Colonic mucosa (tissue), 4 donors: ENCODE results near the gene ZDHHC3. TPM values are rescaled to one million over a fixed set of nuclear protein-coding genes. Genes with fewer than 3 reads are reported as not detected.

ENCODE experiments used
- DNase-seq: peaks from one replicate; pipeline ENCODE4 v3.0.0-alpha.2; 2020
- H3K27ac ChIP-seq: fragments of 200-600 bp; one replicate; pipeline ENCODE4 v1.8.0; 2021
- H3K27me3 ChIP-seq: fragments of 200-600 bp; one replicate; pipeline ENCODE4 v1.8.0; 2021
- H3K36me3 ChIP-seq: fragments of 200-600 bp; one replicate; pipeline ENCODE4 v1.8.0; 2021
- H3K4me1 ChIP-seq: fragments of 200-600 bp; one replicate; pipeline ENCODE4 v1.8.0; 2021; ENCODE audit warnings: mild to moderate bottlenecking
- H3K4me3 ChIP-seq: fragments of 200-600 bp; one replicate; pipeline ENCODE4 v1.8.0; 2021
- H3K9ac ChIP-seq, 2 donors: one replicate each; pipeline ENCODE4 v1.7.0; 2013; ENCODE audit warnings: control low read depth in 2 of 2, low read depth in 2 of 2, low read length in 2 of 2
- H3K9me3 ChIP-seq: fragments of 200-600 bp; one replicate; pipeline ENCODE4 v1.8.0; 2021
- intact Hi-C: fragments of 100-400 bp; cut with DNase I; formaldehyde crosslinking; loops from one replicate; pipeline ENCODE4 v1.14.1; 2022
- total RNA-seq, 2 donors: library from RNA; stranded (reverse); fragmentation: NEBNext Ultra II Directional in 1 of 2; extraction: Animal tissue kit (Norgen Biotek cat#: 25700) in 1 of 2; gene quantifications; one replicate each; pipeline ENCODE4 v1.2.1, GENCODE V29; 2021
- TF ChIP-seq, protein P1 (sequence below): fragments of 200-600 bp; IDR thresholded peaks from one replicate; pipeline ENCODE4 v1.8.0; 2022; ENCODE audit warnings: antibody characterized with exemption, mild to moderate bottlenecking
- donor health status: healthy.
- donor health status: DM: no; HTN: no; CAD: no.
- donor health status: DM: no; HTN: no; CAD: no.

The ZDHHC3 gene
- total RNA-seq, 2 donors from 2014 or later: 152 to 162 TPM

DNA sequence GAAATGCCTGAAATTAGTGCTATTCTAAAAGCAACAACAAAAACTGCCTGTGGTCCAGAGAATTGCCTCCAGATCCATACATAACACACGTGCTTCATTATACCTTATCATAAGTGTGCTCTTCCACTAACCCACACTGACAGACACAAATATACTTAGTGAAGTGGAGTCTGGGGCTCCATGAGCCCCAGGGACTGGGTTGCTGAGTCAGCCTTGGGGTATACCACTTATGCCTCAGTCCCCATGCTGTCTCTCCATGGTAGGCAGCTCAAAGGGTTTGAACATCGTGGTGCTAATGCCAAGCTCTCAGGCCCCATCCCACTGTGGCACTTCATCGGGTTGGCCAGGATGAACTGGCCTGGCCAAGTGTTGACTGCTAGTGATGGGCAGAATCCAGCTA is 10.8 kb downstream of the ZDHHC3 start:
- H3K4me1 ChIP-seq: peaks cover 23% of the 10 kb centered on the region
- no peak overlapping the region for H3K27ac ChIP-seq
- no peak for DNase-seq

DNA sequence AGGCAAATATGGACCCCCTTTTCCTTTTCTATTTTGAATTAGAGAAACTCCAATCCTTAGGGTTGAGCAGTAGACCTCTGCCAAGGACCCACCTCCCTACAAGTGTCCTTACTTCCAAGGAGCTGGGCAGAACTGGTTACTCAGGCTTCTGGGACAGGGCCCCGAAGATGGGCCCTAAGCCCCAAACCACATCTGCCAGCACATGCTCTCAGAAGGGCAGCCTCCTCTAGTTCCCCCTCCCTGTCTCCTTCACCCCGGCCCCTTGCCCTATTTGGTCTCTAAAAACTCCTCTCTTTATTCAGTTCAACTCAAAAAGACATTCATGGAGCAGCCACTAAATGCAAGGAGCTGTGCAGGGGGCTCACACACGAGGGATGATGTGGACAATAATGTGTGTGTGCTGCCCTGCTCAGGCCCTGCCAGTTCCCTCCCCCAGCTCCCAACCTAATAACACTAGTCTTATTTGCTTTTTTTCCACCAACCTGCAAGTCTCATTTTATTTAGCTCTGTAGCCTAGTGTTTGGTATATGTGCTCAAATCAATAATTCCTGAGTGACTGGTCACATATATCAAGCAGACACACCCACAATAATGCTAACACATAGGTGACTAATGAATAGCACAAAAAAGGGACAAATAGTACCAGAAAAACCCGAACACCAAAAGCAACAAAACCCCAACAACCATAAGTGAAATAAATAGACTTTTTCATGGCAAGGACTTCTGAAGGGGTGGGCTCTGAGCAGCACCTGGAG is 12.2 kb downstream of the ZDHHC3 start:
- no peak overlapping the region for H3K9ac ChIP-seq
- H3K4me1 ChIP-seq: peaks cover 14% of the 10 kb centered on the region
- no peaks in the 10 kb centered on the region for H3K27me3 ChIP-seq
- intact Hi-C loops: no loop called here
- TF ChIP-seq, protein P1, sequence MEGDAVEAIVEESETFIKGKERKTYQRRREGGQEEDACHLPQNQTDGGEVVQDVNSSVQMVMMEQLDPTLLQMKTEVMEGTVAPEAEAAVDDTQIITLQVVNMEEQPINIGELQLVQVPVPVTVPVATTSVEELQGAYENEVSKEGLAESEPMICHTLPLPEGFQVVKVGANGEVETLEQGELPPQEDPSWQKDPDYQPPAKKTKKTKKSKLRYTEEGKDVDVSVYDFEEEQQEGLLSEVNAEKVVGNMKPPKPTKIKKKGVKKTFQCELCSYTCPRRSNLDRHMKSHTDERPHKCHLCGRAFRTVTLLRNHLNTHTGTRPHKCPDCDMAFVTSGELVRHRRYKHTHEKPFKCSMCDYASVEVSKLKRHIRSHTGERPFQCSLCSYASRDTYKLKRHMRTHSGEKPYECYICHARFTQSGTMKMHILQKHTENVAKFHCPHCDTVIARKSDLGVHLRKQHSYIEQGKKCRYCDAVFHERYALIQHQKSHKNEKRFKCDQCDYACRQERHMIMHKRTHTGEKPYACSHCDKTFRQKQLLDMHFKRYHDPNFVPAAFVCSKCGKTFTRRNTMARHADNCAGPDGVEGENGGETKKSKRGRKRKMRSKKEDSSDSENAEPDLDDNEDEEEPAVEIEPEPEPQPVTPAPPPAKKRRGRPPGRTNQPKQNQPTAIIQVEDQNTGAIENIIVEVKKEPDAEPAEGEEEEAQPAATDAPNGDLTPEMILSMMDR: no peak
- H3K27ac ChIP-seq: no peak overlapping the region
- no peak for DNase-seq
- H3K4me3 ChIP-seq: no peak overlapping the region
- H3K9me3 ChIP-seq: no peaks in the 10 kb centered on the region
- no peaks in the 10 kb centered on the region for H3K36me3 ChIP-seq

More for the DNA sequence above, 10.8 kb downstream of the ZDHHC3 start:
- H3K9me3 ChIP-seq: no peaks in the 10 kb centered on the region
- TF ChIP-seq, protein P1: no peak
- no peak overlapping the region for H3K9ac ChIP-seq
- H3K36me3 ChIP-seq: no peaks in the 10 kb centered on the region
- intact Hi-C loops: no loop called here
- H3K4me3 ChIP-seq: no peak overlapping the region
- no peaks in the 10 kb centered on the region for H3K27me3 ChIP-seq

DNA sequence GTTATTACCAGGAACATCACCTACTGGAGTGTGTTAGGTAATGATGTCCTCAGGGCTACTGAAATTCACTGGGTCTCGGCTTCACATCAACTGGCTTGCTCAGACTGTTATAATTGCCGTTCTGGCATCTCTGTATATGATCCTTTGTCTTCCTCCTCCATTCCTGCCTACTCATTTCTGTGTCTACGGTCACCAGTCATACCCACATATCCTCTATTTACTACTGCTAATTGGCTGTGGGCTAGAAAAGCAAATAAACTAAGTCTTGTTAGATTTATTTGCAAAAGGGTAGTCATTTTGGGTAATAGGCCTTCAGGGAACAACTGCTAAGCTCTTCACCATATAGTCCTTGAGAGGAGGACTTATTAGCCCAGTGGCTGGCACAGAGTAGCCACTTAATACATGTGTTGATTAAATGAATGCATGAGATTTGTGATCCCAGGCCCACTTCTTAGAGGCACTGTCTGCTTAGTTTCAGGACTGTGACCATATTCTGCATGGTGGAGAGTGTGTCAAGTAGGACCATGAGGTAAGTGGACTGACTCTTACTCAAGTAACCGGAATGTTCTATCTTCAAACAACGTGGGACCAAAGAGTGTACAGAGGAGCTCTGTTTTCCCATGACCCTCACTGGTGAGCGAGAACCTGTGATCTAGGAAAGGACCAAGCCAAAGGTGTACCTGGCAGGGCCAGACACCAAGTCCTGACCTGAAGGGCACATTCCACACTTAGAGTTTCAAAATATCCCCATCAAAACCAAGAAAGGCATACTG is 13.2 kb downstream of the ZDHHC3 start:
- no peak for DNase-seq
- Histone ChIP-seq H3K9ac (no peak overlapping the region), H3K27ac (no peak overlapping the region), H3K4me1 (peaks cover 6% of the 10 kb centered on the region), H3K36me3 (no peaks in the 10 kb centered on the region), H3K9me3 (no peaks in the 10 kb centered on the region), H3K27me3 (no peaks in the 10 kb centered on the region), H3K4me3 (no peak overlapping the region)
- intact Hi-C loops: no loop called here
- TF ChIP-seq, protein P1: no peak

DNA sequence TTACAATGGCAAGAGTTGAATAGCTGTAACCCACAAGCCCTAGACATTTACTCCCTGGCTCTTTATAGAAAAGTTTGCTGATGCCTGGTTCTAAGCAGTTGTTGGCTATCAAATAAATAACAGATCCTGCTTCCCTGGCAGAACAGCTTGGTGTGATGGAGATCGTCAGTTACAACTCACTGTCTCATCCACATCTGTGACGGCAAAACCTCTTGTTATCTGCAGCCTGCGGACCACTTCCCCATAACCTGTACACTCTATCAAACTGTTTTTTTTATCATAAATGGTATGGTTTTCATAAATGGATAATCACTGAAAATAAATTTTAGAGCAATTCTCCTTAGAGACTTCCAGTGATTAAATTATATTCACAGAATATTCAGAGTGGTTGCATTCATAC is 14.1 kb downstream of the ZDHHC3 start:
- Histone ChIP-seq H3K9ac (no peak overlapping the region), H3K36me3 (no peaks in the 10 kb centered on the region), H3K9me3 (no peaks in the 10 kb centered on the region), H3K4me3 (no peak overlapping the region), H3K4me1 (peaks cover 5% of the 10 kb centered on the region), H3K27ac (no peak overlapping the region), H3K27me3 (no peaks in the 10 kb centered on the region)
- intact Hi-C loops: no loop called here
- DNase-seq: no peak
- TF ChIP-seq, protein P1: no peak

DNA sequence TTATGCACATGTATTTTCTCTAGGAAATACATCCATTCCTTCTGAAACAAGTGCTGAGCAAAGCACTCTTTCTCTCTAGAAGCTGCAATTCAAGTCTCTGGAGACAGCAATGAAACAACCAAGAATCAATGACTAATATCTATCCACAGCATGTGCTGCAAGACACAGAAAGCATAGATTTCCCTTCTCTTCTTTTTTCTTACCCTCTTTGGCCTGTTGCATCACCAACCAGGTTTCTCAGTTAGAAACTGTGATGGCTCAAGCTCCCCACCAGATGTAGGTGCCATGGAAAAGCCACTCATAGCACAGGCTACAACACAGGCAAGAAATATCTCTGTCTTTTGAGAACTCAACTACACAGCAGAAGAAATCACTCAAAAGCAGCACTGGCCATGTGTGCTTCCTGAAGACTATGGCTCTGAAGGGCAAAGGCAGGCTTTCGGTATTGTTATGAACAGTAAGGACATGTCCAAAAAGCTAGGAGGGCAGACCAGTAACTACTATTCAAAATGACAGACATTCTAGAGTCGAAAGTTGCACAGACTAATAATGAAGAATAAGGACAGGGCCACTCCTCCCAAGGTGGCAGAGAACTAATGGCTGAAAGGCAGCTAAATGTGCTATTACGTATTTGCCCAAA is 15.5 kb downstream of the ZDHHC3 start:
- Histone ChIP-seq H3K36me3 (no peaks in the 10 kb centered on the region), H3K27ac (no peak overlapping the region), H3K27me3 (no peaks in the 10 kb centered on the region), H3K4me1 (no peaks in the 10 kb centered on the region), H3K4me3 (no peak overlapping the region), H3K9me3 (no peaks in the 10 kb centered on the region), H3K9ac (no peak overlapping the region)
- TF ChIP-seq, protein P1: no peak
- no peak for DNase-seq
- intact Hi-C loops: no loop called here
